HCT116 (cell line): ENCODE measurements around the gene SNN. TPM values are rescaled to one million over a fixed set of nuclear protein-coding genes. Genes with fewer than 3 reads are reported as not detected.

Experiments used
- ATAC-seq: fragments of 200-7000 bp; cut with Tn5 transposase; 2 replicates; pipeline ENCODE4 v1.9.1; 2020; ENCODE audit warnings: mild to moderate bottlenecking, moderate library complexity
- BruUV-seq: library from RNA; stranded (reverse); fragments of 400-500 nt; replicated peaks from 2 replicates; lab custom pipeline; 2021; lab: Mats Ljungman, UMichigan
- CTCF ChIA-PET: fragments of 300-600 bp; sonication (Branson Sonifier 250); formaldehyde crosslinking; loops from one replicate; lab custom pipeline; 2021; ENCODE audit warnings: antibody characterized with exemption; lab: Charles Lee
- POLR2A ChIA-PET: fragments of 300-600, 350-600 bp; sonication (Branson Sonifier 250); formaldehyde crosslinking; loops from one replicate; lab custom pipeline; 2021; ENCODE audit warnings: antibody characterized with exemption; lab: Charles Lee
- RAD21 ChIA-PET, 2 experiments: fragments of 300-600 bp; sonication (Branson Sonifier 250); formaldehyde crosslinking; loops; one replicate each; lab custom pipeline; 2023; ENCODE audit warnings: low total read pairs in 2 of 2; ENCODE audit not compliant: uncharacterized antibody in 2 of 2, unreplicated experiment in 2 of 2, low non-redundant PET in 1 of 2; lab: Charles Lee
- DNase-seq: peaks from one replicate; pipeline ENCODE4 v3.0.0-alpha.2; 2010; ENCODE audit warnings: low read depth, low spot score
- H2AFZ ChIP-seq: fragments of 200-600 bp; shearing (Covaris generic), sonication (generic); 2 replicates; pipeline ENCODE4 v1.6.1; 2017; ENCODE audit warnings: low read depth, mixed run types, mixed read lengths, antibody characterized with exemption, low read length; ENCODE audit not compliant: poor library complexity, severe bottlenecking
- H3K27ac ChIP-seq: 2 replicates; pipeline ENCODE4 v1.5.1; 2012; ENCODE audit warnings: low read depth, low read length
- H3K27me3 ChIP-seq: fragments of 200-600 bp; sonication (generic); 2 replicates; pipeline ENCODE4 v1.6.1; 2016; ENCODE audit warnings: mixed run types, low read length, mixed read lengths; ENCODE audit not compliant: insufficient read depth
- H3K36me3 ChIP-seq, 2 experiments: fragments of 200-500 bp in 1 of 2; fragments of 200-600 bp in 1 of 2; sonication (Bioruptor generic) in 1 of 2; sonication (generic) in 1 of 2; 2 replicates each; pipeline versions ENCODE4 v1.5.1 to v1.6.1; 2014 to 2016; ENCODE audit warnings: low read length in 2 of 2, inconsistent platforms in 1 of 2, mixed read lengths in 1 of 2, mixed run types in 1 of 2; ENCODE audit not compliant: insufficient read depth in 2 of 2, control insufficient read depth in 1 of 2
- H3K4me1 ChIP-seq, 2 experiments: fragments of 200-600 bp in 1 of 2; sonication (generic) in 1 of 2; 2 replicates each; pipeline versions ENCODE4 v1.5.1 to v1.6.1; 2012 to 2017; ENCODE audit warnings: low read length in 2 of 2, inconsistent platforms in 1 of 2, mild to moderate bottlenecking in 1 of 2, mixed read lengths in 1 of 2, mixed run types in 1 of 2, moderate library complexity in 1 of 2; ENCODE audit not compliant: insufficient read depth in 2 of 2, control insufficient read depth in 1 of 2
- H3K4me2 ChIP-seq: fragments of 200-600 bp; sonication (generic); 2 replicates; pipeline ENCODE4 v1.6.1; 2017; ENCODE audit warnings: mixed run types, low read length, mixed read lengths
- H3K4me3 ChIP-seq, 2 experiments: fragments of 200-600 bp in 1 of 2; sonication (generic) in 1 of 2; replicated peaks in 1 of 2; 2 replicates each; pipeline ENCODE4 v1.5.1; 2011 to 2016; ENCODE audit warnings: low read length in 2 of 2, control low read depth in 1 of 2, low read depth in 1 of 2, mild to moderate bottlenecking in 1 of 2, mixed read lengths in 1 of 2, mixed run types in 1 of 2
- H3K79me2 ChIP-seq: fragments of 200-600 bp; sonication (generic); 2 replicates; pipeline ENCODE4 v1.6.1; 2017; ENCODE audit warnings: mild to moderate bottlenecking, mixed run types, low read length, moderate library complexity, mixed read lengths; ENCODE audit not compliant: insufficient read depth
- H3K9ac ChIP-seq: fragments of 200-600 bp; sonication (generic); 2 replicates; pipeline ENCODE4 v1.6.1; 2016; ENCODE audit warnings: low read length, mixed read lengths
- H3K9me2 ChIP-seq: fragments of 200-600 bp; sonication (generic), shearing (Covaris generic); 2 replicates; pipeline ENCODE4 v1.6.1; 2017; ENCODE audit warnings: mixed run types, mild to moderate bottlenecking, moderate library complexity; ENCODE audit not compliant: insufficient read depth
- H3K9me3 ChIP-seq, 2 experiments: fragments of 200-500 bp in 1 of 2; fragments of 200-600 bp in 1 of 2; sonication (Bioruptor generic) in 1 of 2; sonication (generic) in 1 of 2; 2 replicates each; pipeline ENCODE4 v1.6.1; 2014 to 2017; ENCODE audit warnings: low read length in 2 of 2, mixed read lengths in 2 of 2, inconsistent platforms in 1 of 2, low read depth in 1 of 2, mild to moderate bottlenecking in 1 of 2, mixed run types in 1 of 2, moderate library complexity in 1 of 2; ENCODE audit not compliant: control insufficient read depth in 1 of 2, insufficient read depth in 1 of 2
- H4K20me1 ChIP-seq: fragments of 200-600 bp; sonication (generic), shearing (Covaris generic); 2 replicates; pipeline ENCODE4 v1.6.1; 2017; ENCODE audit warnings: mixed run types, mild to moderate bottlenecking, moderate library complexity; ENCODE audit not compliant: insufficient read depth
- CBX3 ChIP-seq: IDR thresholded peaks from 2 replicates; pipeline ENCODE4 v1.6.1; 2012; ENCODE audit warnings: low read depth
- CEBPB ChIP-seq: IDR thresholded peaks from 2 replicates; pipeline ENCODE4 v1.6.1; 2012; ENCODE audit warnings: low read depth
- ELF1 ChIP-seq: IDR thresholded peaks from 2 replicates; pipeline ENCODE4 v1.6.1; 2012; ENCODE audit warnings: low read depth, borderline replicate concordance
- EZH2 ChIP-seq: fragments of 200-600 bp; sonication (generic); IDR thresholded peaks from 2 replicates; pipeline ENCODE4 v1.6.1; 2017; ENCODE audit warnings: antibody characterized with exemption, mixed run types
- FOSL1 ChIP-seq: IDR thresholded peaks from 2 replicates; pipeline ENCODE4 v1.6.1; 2012; ENCODE audit warnings: low read depth
- JUND ChIP-seq: IDR thresholded peaks from 2 replicates; pipeline ENCODE4 v1.6.1; 2012
- POLR2A ChIP-seq: IDR thresholded peaks from 2 replicates; pipeline ENCODE4 v1.7.0; 2011; ENCODE audit warnings: borderline replicate concordance; ENCODE audit not compliant: insufficient read depth, insufficient read length; ENCODE audit errors: extremely low read depth
- RAD21 ChIP-seq: IDR thresholded peaks from 2 replicates; pipeline ENCODE4 v1.6.1; 2012; ENCODE audit warnings: low read depth, mild to moderate bottlenecking
- SIN3A ChIP-seq: IDR thresholded peaks from 2 replicates; pipeline ENCODE4 v1.6.1; 2012; ENCODE audit warnings: low read depth
- SP1 ChIP-seq: IDR thresholded peaks from 2 replicates; pipeline ENCODE4 v1.6.1; 2012; ENCODE audit warnings: low read depth
- SRF ChIP-seq: IDR thresholded peaks from 2 replicates; pipeline ENCODE4 v1.6.1; 2012; ENCODE audit warnings: low read depth
- TCF7L2 ChIP-seq: IDR thresholded peaks from 2 replicates; pipeline ENCODE4 v1.7.0; 2011; ENCODE audit warnings: borderline replicate concordance, inconsistent platforms; ENCODE audit not compliant: insufficient read depth, insufficient read length; ENCODE audit errors: extremely low read depth
- YY1 ChIP-seq: IDR thresholded peaks from 2 replicates; pipeline ENCODE4 v1.6.1; 2011; ENCODE audit warnings: low read length, low read depth, moderate library complexity, mild to moderate bottlenecking; ENCODE audit not compliant: insufficient replicate concordance; ENCODE audit errors: extremely low read depth
- ZFX ChIP-seq: fragments of 450-650 bp; IDR thresholded peaks from 2 replicates; pipeline ENCODE4 v1.6.1; 2017
- intact Hi-C: fragments of 100-400 bp; cut with micrococcal nuclease; formaldehyde crosslinking; loops from 2 replicates; pipeline ENCODE4 v1.10.0; 2022
- total RNA-seq: library from RNA; stranded (reverse); gene quantifications from one replicate; pipeline ENCODE4 v1.2.1, GENCODE V29; 2021; ENCODE audit not compliant: unreplicated experiment
- TF ChIP-seq, protein P1 (sequence below), 3 experiments: fragments of 200-600 bp in 1 of 3; sonication (generic) in 1 of 3; IDR thresholded peaks in 2 of 3; conservative IDR thresholded peaks in 1 of 3; 2 replicates each; pipeline ENCODE4 v1.5.1; 2012 to 2017; ENCODE audit warnings: low read depth in 2 of 3, low read length in 2 of 3, antibody characterized with exemption in 1 of 3, borderline replicate concordance in 1 of 3, control low read depth in 1 of 3, mild to moderate bottlenecking in 1 of 3, mixed read lengths in 1 of 3, mixed run types in 1 of 3, moderate library complexity in 1 of 3; ENCODE audit not compliant: insufficient read depth in 1 of 3
- TF ChIP-seq, protein P2 (sequence below): IDR thresholded peaks from 2 replicates; pipeline ENCODE4 v1.6.1; 2011; ENCODE audit warnings: mild to moderate bottlenecking, low read length, moderate library complexity; ENCODE audit not compliant: insufficient replicate concordance; ENCODE audit errors: extremely low read depth
- TF ChIP-seq, protein P3 (sequence below): IDR thresholded peaks from 2 replicates; pipeline ENCODE4 v1.6.1; 2012

The SNN gene
- total RNA-seq, 1 experiment from 2014 or later = 12.2 TPM

DNA sequence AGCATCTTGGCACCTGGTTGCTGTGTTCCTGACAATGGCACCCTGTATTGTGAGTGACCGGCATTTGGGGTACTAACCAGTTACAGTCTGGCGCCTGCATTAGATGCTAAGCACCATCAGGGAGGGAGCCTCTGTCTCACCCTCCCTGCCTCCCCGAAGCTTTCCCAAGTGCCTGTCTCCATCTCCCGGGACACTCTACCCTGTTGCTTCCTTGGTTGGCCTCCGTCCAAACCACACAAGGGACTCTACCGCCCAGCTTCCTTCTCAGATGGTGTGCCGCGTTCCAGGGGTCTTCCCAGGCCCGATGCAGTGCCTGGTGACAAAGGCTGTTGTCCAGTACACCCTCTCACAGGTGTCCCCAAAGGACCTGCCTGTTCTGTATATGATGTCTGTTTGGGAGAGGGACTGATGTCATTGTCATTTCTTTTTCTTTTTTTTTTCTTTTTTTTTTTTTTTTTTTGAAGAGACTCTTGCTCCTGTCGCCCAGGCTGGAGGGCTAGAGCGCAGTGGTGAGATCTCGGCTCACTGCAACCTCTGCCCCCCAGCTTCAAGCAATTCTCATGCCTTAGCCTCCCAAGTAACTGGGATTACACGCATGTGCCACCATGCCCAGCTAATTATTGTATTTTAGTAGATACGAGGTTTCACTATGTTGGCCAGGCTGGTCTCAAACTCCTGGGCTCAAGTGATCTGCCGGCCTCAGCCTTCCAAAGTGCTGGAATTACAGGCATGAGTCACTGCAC lies 6.7 kb downstream of the SNN start:
- Histone ChIP-seq H4K20me1 (no peaks in the 10 kb centered on the region), H3K36me3 (peaks cover 5 to 12% of the 10 kb centered on the region in 2 experiments; a peak in 2 of 4 replicates), H3K79me2 (no peaks in the 10 kb centered on the region), H3K9ac (peak overlapping the region; percentile 35; the same call in 1 of the 2 replicates), H3K27ac (peak overlapping the region; percentile 59), H3K9me3 (no peaks in the 10 kb centered on the region), H3K27me3 (no peaks in the 10 kb centered on the region), H3K4me2 (peak overlapping the region; percentile 72), H3K4me1 (peaks cover 45 to 60% of the 10 kb centered on the region in 2 experiments), H3K4me3 (peak overlapping the region in 1 of 2 experiments; percentile 14; a peak in 1 of 4 replicates), H2AFZ (no peak overlapping the region), H3K9me2 (no peaks in the 10 kb centered on the region)
- TF ChIP-seq JUND (no peak), ZFX (no peak), YY1 (no peak), FOSL1 (no peak), TCF7L2 (no peak), EZH2 (no peak), POLR2A (no peak), RAD21 (no peak), ELF1 (no peak), SIN3A (no peak), SRF (no peak), CBX3 (no peak), SP1 (no peak), CEBPB (no peak)
- TF ChIP-seq, protein P1, sequence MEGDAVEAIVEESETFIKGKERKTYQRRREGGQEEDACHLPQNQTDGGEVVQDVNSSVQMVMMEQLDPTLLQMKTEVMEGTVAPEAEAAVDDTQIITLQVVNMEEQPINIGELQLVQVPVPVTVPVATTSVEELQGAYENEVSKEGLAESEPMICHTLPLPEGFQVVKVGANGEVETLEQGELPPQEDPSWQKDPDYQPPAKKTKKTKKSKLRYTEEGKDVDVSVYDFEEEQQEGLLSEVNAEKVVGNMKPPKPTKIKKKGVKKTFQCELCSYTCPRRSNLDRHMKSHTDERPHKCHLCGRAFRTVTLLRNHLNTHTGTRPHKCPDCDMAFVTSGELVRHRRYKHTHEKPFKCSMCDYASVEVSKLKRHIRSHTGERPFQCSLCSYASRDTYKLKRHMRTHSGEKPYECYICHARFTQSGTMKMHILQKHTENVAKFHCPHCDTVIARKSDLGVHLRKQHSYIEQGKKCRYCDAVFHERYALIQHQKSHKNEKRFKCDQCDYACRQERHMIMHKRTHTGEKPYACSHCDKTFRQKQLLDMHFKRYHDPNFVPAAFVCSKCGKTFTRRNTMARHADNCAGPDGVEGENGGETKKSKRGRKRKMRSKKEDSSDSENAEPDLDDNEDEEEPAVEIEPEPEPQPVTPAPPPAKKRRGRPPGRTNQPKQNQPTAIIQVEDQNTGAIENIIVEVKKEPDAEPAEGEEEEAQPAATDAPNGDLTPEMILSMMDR (IDR thresholded peaks at IDR 0.05 in 2 of 3, conservative IDR thresholded peaks at IDR 0.05 in 1 of 3; ENCODE audit: borderline replicate concordance in 1 of 3, insufficient read depth in 1 of 3, low read depth in 2 of 3, low read length in 2 of 3) = no peak
- TF ChIP-seq, protein P2, sequence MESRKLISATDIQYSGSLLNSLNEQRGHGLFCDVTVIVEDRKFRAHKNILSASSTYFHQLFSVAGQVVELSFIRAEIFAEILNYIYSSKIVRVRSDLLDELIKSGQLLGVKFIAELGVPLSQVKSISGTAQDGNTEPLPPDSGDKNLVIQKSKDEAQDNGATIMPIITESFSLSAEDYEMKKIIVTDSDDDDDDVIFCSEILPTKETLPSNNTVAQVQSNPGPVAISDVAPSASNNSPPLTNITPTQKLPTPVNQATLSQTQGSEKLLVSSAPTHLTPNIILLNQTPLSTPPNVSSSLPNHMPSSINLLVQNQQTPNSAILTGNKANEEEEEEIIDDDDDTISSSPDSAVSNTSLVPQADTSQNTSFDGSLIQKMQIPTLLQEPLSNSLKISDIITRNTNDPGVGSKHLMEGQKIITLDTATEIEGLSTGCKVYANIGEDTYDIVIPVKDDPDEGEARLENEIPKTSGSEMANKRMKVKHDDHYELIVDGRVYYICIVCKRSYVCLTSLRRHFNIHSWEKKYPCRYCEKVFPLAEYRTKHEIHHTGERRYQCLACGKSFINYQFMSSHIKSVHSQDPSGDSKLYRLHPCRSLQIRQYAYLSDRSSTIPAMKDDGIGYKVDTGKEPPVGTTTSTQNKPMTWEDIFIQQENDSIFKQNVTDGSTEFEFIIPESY = no peak
- TF ChIP-seq, protein P3, sequence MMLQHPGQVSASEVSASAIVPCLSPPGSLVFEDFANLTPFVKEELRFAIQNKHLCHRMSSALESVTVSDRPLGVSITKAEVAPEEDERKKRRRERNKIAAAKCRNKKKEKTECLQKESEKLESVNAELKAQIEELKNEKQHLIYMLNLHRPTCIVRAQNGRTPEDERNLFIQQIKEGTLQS = no peak
- DNase-seq = peak; percentile 15
- POLR2A ChIA-PET = interaction anchor here (0.7 to 1.2 kb wide), 2 partner anchors 32 to 44 kb away, joined by 3 to 4 read pairs; no protein-coding TSS in a partner anchor
- no TSS peak for BruUV-seq
- RAD21 ChIA-PET = interaction anchor here in 1 of 2 experiments (1.1 kb wide), 1 partner anchor 268 kb away, joined by 6 read pairs; no protein-coding TSS in a partner anchor
- ATAC-seq = peak; percentile 35
- intact Hi-C loops = loop anchor here (1.0 kb wide), 1 partner anchor 268 kb away; no protein-coding TSS in a partner anchor
- CTCF ChIA-PET = interaction anchor here (1.2 to 1.5 kb wide), 3 partner anchors 143 to 278 kb away, joined by 6 to 8 read pairs (median 6); no protein-coding TSS in a partner anchor
